HepG2 (cell line): ENCODE measurements around the gene CEMP1. TPM values are rescaled to one million over a fixed set of nuclear protein-coding genes. Genes with fewer than 3 reads are reported as not detected.

Experiments used
- CAMTA2 ChIP-seq: sonication (generic); formaldehyde crosslinking; IDR thresholded peaks from 2 replicates; pipeline ENCODE4 v1.4.0; 2020; ENCODE audit warnings: mild to moderate bottlenecking, missing genetic modification reagents, borderline replicate concordance
- CENPX ChIP-seq: sonication (generic); formaldehyde crosslinking; IDR thresholded peaks from 2 replicates; pipeline ENCODE4 v1.9.0; 2021; ENCODE audit warnings: mild to moderate bottlenecking, missing genetic modification reagents, moderate library complexity
- FOXM1 ChIP-seq: sonication (generic); formaldehyde crosslinking; IDR thresholded peaks from 2 replicates; pipeline ENCODE4 v1.5.0; 2020; ENCODE audit warnings: missing genetic modification reagents
- HDAC2 ChIP-seq: sonication (generic); formaldehyde crosslinking; IDR thresholded peaks from 2 replicates; pipeline ENCODE4 v1.4.0; 2020; ENCODE audit warnings: missing genetic modification reagents
- HMG20B ChIP-seq: conservative IDR thresholded peaks from 2 replicates; pipeline ENCODE4 v1.6.1; 2016; ENCODE audit warnings: missing genetic modification reagents, missing compliant biosample characterization
- MAFK ChIP-seq, 2 experiments: IDR thresholded peaks in 1 of 2; conservative IDR thresholded peaks in 1 of 2; 2 replicates each; pipeline ENCODE4 v1.6.1; 2011; ENCODE audit warnings: improper control_type of control experiment in 2 of 2, low read length in 2 of 2
- SRSF9 ChIP-seq: fragments of 200-400 bp; formaldehyde crosslinking; IDR thresholded peaks from 2 replicates; pipeline ENCODE4 v1.6.1; 2018; ENCODE audit warnings: borderline replicate concordance, mild to moderate bottlenecking, low read depth, low read length; ENCODE audit not compliant: insufficient read depth, poor library complexity, severe bottlenecking
- XBP1 ChIP-seq: sonication (generic); formaldehyde crosslinking; IDR thresholded peaks from 2 replicates; pipeline ENCODE4 v1.5.0; 2020; ENCODE audit warnings: missing genetic modification reagents
- ZFP36L2 ChIP-seq: sonication (generic); formaldehyde crosslinking; IDR thresholded peaks from 2 replicates; pipeline ENCODE4 v1.4.0; 2020; ENCODE audit warnings: missing genetic modification reagents
- ZFX ChIP-seq: sonication (generic); formaldehyde crosslinking; IDR thresholded peaks from 2 replicates; pipeline ENCODE4 v1.4.0; 2020; ENCODE audit warnings: mild to moderate bottlenecking, low read depth, missing genetic modification reagents, moderate library complexity
- ZNF3 ChIP-seq: IDR thresholded peaks from 2 replicates; pipeline ENCODE4 v1.7.0; 2017; ENCODE audit warnings: inconsistent platforms
- ZNF557 ChIP-seq: sonication (generic); formaldehyde crosslinking; IDR thresholded peaks from 2 replicates; pipeline ENCODE4 v1.4.0; 2020; ENCODE audit warnings: missing genetic modification reagents
- ZNF577 ChIP-seq: sonication (generic); formaldehyde crosslinking; IDR thresholded peaks from 2 replicates; pipeline ENCODE4 v1.4.0; 2020; ENCODE audit warnings: mild to moderate bottlenecking, low read depth, missing genetic modification reagents, borderline replicate concordance
- ZNF879 ChIP-seq: sonication (generic); formaldehyde crosslinking; IDR thresholded peaks from 2 replicates; pipeline ENCODE4 v1.8.1; 2023; ENCODE audit warnings: missing genetic modification reagents
- ZSCAN20 ChIP-seq: sonication (generic); formaldehyde crosslinking; IDR thresholded peaks from 2 replicates; pipeline ENCODE4 v1.4.0; 2020; ENCODE audit warnings: missing genetic modification reagents, mild to moderate bottlenecking, borderline replicate concordance
- polyA plus RNA-seq, 8 experiments: library from polyadenylated mRNA; depleted of rRNA in 3 of 8; stranded (reverse) in 7 of 8; unstranded in 1 of 8; fragments of >200 nt; fragmentation: Illumina TruSeq in 4 of 8; extraction: Trizol in 4 of 8; gene quantifications; 2 replicates each; pipeline versions ENCODE4 v1.2.1 to v1.2.3, GENCODE V29; 2011 to 2016; ENCODE audit warnings: low read depth in 4 of 8, missing spikeins in 1 of 8, mixed read lengths in 1 of 8; ENCODE audit not compliant: insufficient read depth in 1 of 8
- total RNA-seq, 5 experiments: library from RNA; depleted of rRNA; stranded (reverse); fragments of >200 nt; fragmentation: Illumina TruSeq; extraction: Trizol; gene quantifications; 2 replicates each; pipeline ENCODE4 v1.2.3, GENCODE V29; 2016; ENCODE audit warnings: low read depth in 1 of 5
- TF ChIP-seq, protein P1 (sequence below): sonication (generic); formaldehyde crosslinking; IDR thresholded peaks from 2 replicates; pipeline ENCODE4 v1.5.0; 2020; ENCODE audit warnings: mild to moderate bottlenecking, missing genetic modification reagents
- TF ChIP-seq, protein P2 (sequence below): sonication (generic); formaldehyde crosslinking; IDR thresholded peaks from 2 replicates; pipeline ENCODE4 v1.4.0; 2020; ENCODE audit warnings: missing genetic modification reagents
- TF ChIP-seq, protein P3 (sequence below): sonication (generic); formaldehyde crosslinking; IDR thresholded peaks from 2 replicates; pipeline ENCODE4 v1.4.0; 2020; ENCODE audit warnings: missing genetic modification reagents

CEMP1 gene
- total and polyA plus RNA-seq, 2 of the 13 experiments (the other 11 are each of a cell fraction or from before 2014, with no cell fraction given) = not detected

DNA sequence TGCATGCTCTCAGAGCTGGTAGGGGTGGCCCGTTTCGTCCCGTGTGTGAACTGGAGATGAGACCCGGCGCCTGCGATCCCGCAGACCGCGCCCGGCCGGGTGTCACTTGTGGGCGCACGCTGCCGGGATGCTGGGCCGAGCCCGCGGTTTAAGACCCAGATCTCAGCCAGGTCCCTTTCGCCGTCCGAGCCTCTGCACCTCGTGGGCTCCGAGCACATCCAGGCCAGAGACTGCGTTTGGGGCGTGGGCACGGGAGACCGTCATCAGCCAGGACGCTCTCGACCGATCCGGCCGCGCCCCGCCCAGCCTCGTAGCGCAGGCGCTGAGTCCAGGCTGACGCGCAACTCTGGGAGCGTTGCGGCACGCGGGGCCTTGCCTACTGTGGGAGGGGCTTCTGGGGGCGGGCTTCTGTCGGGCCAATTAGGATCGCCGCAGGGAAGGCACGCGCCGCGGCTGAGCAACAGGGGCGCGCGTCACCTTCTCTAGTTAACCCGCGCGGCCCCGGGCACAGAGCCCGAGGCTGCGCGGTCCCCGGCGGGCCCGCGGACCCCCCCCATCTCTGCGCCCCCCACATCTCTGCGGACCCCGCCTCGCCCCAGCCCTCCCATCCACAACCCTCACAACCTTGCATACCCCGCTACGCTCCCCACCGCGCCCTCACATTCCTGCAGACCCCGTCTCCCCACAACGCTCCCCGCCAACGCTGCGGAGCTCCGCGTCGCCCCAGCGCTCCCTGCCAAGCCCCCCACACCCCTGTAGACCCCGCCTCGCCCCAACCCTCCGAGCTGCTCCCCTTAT is 687 bp upstream of the CEMP1 start (continued):
- TF ChIP-seq, protein P1, sequence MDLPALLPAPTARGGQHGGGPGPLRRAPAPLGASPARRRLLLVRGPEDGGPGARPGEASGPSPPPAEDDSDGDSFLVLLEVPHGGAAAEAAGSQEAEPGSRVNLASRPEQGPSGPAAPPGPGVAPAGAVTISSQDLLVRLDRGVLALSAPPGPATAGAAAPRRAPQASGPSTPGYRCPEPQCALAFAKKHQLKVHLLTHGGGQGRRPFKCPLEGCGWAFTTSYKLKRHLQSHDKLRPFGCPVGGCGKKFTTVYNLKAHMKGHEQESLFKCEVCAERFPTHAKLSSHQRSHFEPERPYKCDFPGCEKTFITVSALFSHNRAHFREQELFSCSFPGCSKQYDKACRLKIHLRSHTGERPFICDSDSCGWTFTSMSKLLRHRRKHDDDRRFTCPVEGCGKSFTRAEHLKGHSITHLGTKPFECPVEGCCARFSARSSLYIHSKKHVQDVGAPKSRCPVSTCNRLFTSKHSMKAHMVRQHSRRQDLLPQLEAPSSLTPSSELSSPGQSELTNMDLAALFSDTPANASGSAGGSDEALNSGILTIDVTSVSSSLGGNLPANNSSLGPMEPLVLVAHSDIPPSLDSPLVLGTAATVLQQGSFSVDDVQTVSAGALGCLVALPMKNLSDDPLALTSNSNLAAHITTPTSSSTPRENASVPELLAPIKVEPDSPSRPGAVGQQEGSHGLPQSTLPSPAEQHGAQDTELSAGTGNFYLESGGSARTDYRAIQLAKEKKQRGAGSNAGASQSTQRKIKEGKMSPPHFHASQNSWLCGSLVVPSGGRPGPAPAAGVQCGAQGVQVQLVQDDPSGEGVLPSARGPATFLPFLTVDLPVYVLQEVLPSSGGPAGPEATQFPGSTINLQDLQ = no peak; the same call in 1 of the 2 replicates
- TF ChIP-seq ZNF557 (CRISPR knock-in tag) (no peak), ZSCAN20 (no peak), HMG20B (CRISPR knock-in tag) (no peak), ZNF879 (CRISPR knock-in tag) (0 out of 2 replicates have a peak, but pooled peaks have one; percentile 35), CAMTA2 (CRISPR knock-in tag) (peak; percentile 72; the same call in 1 of the 2 replicates), HDAC2 (CRISPR knock-in tag) (no peak), ZNF577 (CRISPR knock-in tag) (no peak), ZNF3 (CRISPR knock-in tag) (no peak), ZFP36L2 (CRISPR knock-in tag) (no peak), FOXM1 (CRISPR knock-in tag) (no peak), SRSF9 (no peak), CENPX (no peak), XBP1 (CRISPR knock-in tag) (no peak), MAFK (conservative IDR thresholded peaks at IDR 0.05 in 1 of 2, IDR thresholded peaks at IDR 0.05 in 1 of 2; ENCODE audit: low read length in 2 of 2) (no peak), ZFX (peak; percentile 77)
- TF ChIP-seq, protein P2, sequence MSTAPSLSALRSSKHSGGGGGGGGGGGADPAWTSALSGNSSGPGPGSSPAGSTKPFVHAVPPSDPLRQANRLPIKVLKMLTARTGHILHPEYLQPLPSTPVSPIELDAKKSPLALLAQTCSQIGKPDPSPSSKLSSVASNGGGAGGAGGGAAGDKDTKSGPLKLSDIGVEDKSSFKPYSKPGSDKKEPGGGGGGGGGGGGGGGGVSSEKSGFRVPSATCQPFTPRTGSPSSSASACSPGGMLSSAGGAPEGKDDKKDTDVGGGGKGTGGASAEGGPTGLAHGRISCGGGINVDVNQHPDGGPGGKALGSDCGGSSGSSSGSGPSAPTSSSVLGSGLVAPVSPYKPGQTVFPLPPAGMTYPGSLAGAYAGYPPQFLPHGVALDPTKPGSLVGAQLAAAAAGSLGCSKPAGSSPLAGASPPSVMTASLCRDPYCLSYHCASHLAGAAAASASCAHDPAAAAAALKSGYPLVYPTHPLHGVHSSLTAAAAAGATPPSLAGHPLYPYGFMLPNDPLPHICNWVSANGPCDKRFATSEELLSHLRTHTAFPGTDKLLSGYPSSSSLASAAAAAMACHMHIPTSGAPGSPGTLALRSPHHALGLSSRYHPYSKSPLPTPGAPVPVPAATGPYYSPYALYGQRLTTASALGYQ (CRISPR knock-in tag) = peak; percentile 41; the same call in 1 of the 2 replicates
- TF ChIP-seq, protein P3, sequence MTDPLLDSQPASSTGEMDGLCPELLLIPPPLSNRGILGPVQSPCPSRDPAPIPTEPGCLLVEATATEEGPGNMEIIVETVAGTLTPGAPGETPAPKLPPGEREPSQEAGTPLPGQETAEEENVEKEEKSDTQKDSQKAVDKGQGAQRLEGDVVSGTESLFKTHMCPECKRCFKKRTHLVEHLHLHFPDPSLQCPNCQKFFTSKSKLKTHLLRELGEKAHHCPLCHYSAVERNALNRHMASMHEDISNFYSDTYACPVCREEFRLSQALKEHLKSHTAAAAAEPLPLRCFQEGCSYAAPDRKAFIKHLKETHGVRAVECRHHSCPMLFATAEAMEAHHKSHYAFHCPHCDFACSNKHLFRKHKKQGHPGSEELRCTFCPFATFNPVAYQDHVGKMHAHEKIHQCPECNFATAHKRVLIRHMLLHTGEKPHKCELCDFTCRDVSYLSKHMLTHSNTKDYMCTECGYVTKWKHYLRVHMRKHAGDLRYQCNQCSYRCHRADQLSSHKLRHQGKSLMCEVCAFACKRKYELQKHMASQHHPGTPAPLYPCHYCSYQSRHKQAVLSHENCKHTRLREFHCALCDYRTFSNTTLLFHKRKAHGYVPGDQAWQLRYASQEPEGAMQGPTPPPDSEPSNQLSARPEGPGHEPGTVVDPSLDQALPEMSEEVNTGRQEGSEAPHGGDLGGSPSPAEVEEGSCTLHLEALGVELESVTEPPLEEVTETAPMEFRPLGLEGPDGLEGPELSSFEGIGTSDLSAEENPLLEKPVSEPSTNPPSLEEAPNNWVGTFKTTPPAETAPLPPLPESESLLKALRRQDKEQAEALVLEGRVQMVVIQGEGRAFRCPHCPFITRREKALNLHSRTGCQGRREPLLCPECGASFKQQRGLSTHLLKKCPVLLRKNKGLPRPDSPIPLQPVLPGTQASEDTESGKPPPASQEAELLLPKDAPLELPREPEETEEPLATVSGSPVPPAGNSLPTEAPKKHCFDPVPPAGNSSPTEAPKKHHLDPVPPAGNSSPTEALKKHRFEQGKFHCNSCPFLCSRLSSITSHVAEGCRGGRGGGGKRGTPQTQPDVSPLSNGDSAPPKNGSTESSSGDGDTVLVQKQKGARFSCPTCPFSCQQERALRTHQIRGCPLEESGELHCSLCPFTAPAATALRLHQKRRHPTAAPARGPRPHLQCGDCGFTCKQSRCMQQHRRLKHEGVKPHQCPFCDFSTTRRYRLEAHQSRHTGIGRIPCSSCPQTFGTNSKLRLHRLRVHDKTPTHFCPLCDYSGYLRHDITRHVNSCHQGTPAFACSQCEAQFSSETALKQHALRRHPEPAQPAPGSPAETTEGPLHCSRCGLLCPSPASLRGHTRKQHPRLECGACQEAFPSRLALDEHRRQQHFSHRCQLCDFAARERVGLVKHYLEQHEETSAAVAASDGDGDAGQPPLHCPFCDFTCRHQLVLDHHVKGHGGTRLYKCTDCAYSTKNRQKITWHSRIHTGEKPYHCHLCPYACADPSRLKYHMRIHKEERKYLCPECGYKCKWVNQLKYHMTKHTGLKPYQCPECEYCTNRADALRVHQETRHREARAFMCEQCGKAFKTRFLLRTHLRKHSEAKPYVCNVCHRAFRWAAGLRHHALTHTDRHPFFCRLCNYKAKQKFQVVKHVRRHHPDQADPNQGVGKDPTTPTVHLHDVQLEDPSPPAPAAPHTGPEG (CRISPR knock-in tag) = peak; percentile 31; the same call in 1 of the 2 replicates
